IPS-18c (cell line): ENCODE measurements around the gene FBXO40.

Experiments used
- H3K4me3 ChIP-seq: 2 replicates; pipeline ENCODE4 v1.7.0; 2013; ENCODE audit warnings: low read depth, mild to moderate bottlenecking, low read length, moderate library complexity; ENCODE audit not compliant: insufficient read depth
- H3K9me3 ChIP-seq: one replicate; pipeline ENCODE4 v1.6.1; 2013; ENCODE audit warnings: mild to moderate bottlenecking, low read length, moderate library complexity; ENCODE audit not compliant: control insufficient read depth, insufficient read depth

The FBXO40 gene

DNA sequence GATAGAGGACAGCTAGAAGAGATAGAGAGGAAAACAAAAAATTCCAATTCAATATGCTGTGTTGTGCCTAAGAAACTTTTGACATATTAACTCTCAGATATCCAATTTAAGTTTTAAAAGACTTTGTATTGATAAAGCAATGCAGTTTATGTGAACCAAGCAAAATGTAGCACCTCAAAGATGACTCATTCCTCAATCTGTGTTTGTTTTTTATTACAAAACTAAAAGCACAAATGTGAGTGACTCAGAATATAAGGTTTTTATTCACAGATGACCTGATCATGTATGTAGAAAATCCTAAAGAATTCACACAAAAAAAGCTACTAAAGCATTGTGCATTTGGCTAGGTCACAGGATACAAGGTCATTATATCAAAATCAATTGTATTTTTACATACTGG is 56.5 kb downstream of the FBXO40 start:
- no peak overlapping the region for H3K4me3 ChIP-seq
- H3K9me3 ChIP-seq, result no peaks in the 10 kb centered on the region

DNA sequence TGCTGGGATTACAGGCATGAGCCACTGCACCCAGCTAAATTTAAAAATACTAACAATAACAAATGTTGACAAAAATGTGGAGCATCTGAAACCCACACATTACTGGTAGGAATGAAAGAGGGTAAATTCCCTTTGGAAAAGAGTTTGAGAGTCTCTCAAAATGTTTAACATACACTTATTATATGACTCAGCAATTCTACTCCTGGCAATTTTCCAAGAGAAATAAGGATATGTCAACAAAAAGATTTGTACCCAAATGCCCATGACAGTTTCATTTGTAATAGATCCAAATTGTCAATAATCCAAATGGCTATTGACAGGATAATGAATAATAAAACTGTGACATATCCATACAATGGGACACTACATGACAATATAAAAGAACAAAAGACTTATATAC is 58.5 kb downstream of the FBXO40 start:
- H3K9me3 ChIP-seq, result no peaks in the 10 kb centered on the region
- no peak overlapping the region for H3K4me3 ChIP-seq

DNA sequence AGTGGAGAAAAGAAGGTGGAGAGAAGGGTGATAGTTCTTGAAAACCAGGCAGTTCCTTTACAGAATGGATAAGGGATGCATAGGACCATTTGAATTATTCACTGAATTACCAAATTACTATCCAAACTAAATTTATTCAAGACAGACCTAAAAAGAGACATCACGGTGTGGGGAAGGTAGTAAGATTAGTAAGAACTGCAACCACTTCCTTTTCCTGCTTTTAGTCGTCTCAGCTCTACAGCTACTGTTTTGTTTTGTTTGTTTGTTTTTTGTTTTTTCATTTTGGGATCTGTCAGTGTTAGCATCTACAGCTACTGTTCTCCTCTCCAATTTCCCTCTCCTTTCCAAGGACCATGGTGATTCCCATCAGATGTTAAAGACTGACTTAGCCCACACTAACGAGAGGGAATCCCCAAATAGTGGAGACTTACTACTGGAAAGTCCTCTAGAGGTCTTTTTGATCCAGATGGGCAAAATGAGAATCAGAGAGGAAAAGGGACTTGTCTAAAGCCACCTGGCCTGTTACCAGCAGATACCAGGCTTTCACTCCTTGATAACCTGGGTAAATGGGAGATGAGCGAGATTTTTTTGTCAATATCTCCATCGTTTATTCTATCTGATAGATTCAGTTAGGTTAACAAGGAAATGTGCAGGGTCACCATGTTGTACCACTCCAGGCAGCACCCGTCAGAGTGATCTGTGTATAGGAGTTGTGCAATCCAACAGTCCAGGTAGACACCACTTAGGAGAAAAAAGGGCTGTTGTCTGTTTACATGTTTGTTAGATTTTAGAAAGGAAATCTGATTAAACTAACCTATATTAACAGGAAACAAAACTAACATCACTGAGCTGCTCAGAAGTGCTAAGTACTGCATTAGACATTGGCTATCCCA is 61.6 kb downstream of the FBXO40 start:
- Histone ChIP-seq H3K4me3 (no peak overlapping the region), H3K9me3 (no peaks in the 10 kb centered on the region)

DNA sequence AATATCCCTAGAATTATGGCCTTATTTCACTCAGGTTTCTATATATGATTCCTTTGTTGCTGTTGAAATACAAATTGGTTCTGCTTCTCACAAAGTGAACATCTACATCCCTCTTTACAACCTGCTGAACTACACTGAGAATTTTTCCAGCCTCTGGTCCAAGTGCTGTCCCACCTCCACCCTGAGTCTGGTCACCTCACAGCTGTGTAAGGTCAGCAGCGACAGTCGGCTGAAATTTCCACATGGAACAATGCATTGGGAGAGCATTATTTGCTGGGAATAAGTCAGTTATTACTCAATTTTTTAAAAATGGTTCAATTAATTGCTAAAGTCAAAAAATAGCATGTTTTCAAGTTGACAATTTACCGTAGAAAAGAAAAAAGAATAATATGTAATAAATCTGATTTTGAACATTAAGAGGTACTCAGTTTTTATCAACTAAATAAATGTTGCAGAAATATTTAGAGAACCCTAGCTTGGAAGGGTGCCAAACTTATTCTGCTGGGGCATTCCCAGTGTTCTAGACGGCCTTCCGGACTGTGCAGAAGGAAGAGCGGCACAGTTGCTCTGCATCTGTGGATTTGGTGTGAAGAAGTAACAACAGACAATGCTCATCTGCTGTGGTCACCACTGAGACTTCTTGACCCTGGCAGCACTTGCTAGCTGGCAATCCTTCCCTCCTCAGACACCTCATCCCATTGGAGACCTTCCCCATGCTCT is 65.7 kb downstream of the FBXO40 start:
- Histone ChIP-seq H3K9me3 (no peaks in the 10 kb centered on the region), H3K4me3 (no peak overlapping the region)

DNA sequence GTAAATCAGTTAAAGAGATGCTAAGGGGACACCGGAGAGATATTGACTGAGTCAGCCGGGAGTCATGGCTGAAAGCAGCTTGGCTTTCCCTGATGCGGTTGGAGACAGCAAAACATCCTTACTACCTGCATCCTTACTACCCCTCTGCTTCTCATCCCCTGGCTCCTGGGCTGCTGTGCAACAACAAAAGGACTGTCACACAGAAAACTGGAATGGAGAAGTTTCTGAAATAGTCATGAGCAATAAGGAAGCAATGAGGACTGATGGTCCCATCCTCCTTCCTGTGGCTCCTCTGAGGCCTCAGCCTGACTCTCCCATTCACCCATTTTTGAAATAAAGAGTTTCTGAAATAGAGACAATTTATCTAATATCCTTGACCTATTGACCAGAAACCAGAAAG is 66.4 kb downstream of the FBXO40 start:
- Histone ChIP-seq H3K9me3 (no peaks in the 10 kb centered on the region), H3K4me3 (no peak overlapping the region)

DNA sequence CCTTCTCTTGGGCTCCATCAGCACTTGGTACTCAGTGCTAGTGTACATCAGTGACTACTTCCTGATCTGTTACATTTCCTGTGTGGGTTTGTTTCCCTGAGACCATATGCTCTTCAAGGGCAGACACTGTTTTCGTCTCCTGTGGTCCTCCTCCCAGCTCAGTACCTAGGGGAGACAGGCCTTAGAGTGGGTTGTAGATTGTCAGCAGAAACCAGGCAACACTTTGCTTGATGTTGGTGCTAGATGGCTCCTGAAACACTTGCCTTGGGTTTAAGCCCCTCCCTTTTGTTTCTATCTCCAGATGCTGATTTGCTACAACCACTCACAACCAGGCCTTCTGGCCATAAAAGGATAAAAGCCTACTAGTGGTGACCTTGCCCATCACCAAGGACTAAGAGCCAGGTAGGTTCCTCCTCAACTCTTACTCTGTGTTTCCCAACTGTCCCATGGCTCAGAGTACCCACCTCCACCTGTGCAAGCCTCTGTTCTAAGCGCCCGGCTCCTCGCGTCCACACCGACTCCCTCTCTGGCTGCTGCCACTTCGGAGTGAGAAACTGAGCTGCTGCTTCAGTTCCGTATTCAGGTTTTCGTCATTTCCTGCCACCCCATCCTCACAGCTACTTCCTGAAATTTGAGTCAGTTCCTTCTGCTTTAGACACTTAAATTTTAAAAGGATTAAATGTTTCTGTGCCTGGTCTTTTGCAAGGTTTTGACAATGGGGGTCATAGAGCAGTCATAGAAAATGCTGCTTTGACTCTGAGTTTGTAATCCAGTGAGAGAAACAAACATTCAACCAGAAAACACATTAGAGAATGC is 67.4 kb downstream of the FBXO40 start, which contains the start of gene HCLS1:
TSS of gene HCLS1 (minus strand) at position 548 of the 816 bp plus-strand sequence. CDS start 2,556 bp downstream, outside the sequence.
- Histone ChIP-seq H3K9me3 (no peaks in the 10 kb centered on the region), H3K4me3 (no peak within 1 kb of the TSS)

DNA sequence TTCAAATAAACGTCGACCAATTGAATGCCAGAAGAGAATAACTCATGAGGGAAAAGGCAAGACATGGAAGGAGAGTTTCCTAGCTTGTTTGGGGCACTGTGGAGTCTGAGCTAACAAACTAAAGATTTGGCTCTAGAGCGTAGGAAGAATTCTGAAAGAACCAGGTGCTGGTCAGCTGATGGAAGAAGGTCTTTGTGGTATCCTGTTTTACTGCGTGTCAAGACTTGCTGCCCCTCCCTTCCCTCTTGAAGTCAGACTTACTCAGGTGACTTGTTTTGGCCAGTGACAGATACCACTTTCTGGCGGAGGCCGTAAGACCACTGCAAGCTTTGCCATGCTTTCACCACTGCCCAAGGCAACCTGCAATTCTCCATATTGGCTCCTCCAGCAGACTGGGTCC is 68.2 kb downstream of the FBXO40 start:
- Histone ChIP-seq H3K9me3 (no peaks in the 10 kb centered on the region), H3K4me3 (no peak overlapping the region)

DNA sequence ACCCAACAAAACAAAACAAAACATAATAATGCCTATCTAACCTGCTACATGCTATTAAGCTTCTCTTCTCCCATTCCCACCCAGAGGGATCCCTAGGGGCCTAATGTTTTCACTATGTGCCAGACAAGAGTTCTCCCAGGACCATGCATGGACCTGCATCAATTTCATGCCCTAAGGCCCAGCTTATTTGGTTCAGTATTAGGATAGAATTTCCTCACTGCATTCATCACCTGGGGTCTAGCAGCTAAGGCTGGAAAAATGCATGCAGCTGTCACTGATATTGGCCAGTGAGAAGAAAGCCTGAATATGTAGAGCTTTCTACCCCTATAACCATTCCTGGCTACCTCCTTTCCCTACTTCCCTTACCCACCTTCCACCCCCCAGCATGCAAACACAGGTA is 69.6 kb downstream of the FBXO40 start:
- Histone ChIP-seq H3K9me3 (no peaks in the 10 kb centered on the region), H3K4me3 (no peak overlapping the region)

DNA sequence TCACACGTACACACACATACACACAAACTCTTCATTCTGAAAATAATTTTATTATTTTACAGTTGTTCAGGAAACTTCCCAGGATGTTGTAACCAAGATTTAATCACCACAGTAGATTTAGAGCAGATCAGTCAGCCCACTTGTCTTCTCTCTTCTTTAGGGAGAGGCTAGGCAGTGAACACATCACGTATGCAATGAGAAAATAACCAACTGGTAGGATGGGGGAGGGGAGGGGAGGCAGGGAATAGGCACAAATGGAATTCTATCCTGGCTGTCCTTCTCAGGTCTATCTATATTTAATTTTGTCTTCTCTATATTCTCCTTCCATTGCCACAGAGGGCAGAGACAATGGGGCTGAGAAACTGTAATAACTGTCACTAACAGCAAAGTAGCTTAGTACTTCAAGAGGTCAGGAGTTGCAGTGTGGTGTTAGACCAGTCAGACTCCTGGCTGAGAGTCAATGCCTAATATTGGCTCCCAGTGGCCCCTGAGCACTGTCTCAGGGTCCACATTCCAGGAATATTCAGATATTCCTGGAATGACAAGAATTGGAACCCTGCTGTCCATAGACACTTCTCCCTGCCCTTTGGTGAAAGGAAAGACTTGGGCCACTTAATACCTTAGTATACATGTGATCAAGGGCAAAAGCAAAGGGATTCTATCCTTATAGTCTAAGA is 70.1 kb downstream of the FBXO40 start:
- Histone ChIP-seq H3K4me3 (no peak overlapping the region), H3K9me3 (no peaks in the 10 kb centered on the region)

DNA sequence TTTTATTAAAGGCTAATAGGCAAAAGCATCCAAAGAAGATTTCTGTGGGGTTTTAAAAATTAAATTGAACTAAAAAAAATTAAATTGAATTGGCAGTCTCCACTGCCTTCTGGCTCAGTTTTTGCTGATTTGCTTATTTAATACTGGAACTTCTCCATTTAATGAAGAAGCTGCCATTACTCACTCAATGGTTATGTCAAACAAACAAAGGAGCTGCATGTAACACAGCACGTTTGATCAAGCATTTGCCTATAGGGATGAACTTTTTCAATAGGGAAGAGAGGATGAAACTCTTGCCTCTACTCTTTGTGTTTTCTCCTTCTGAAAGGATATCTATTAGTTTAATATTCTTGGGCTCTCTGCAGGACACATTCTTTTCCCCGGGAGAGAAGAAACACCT is 72.3 kb downstream of the FBXO40 start:
- no peak overlapping the region for H3K4me3 ChIP-seq

DNA sequence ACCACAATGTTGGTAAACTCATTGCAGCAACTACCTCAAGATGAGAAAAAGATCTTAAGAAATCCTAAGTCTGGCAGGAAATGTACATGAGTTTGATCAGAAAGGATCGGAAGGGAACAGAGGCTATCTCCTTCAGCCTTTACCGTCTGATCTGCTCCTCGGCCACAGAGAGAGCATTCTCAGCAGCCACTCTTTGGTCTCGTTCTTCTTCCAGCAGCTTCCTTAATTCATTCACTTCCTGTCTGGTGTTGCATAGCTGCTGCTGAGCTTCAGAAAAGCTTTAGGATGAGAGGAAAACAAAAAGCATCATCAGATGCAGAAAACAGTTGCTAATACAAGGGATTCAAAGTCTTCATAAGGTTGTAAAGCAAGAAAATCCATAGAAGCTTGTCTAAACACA is 74.2 kb downstream of the FBXO40 start:
- no peak overlapping the region for H3K4me3 ChIP-seq

More for the DNA sequence above, 72.3 kb downstream of the FBXO40 start:
- H3K9me3 ChIP-seq, result no peaks in the 10 kb centered on the region

DNA sequence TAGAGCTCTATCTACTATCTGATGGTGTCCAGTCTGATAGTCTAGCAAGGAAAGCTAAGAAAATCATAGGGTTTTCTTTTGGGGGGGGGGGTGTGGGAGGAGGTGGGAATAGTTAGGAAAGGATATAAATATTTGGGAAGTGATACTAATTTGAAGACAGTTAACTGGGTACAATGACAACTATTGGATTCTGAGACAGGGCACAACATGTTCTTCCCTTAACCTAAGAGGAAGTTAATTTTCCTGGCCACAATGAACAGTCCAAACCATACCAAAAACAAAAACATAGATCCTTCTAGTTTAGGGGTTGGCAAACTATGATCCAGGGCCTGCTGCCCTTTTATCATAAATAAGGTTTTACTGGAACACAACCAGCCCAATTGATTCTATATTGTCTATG is 77.5 kb downstream of the FBXO40 start:
- H3K9me3 ChIP-seq, result no peaks in the 10 kb centered on the region
- no peak overlapping the region for H3K4me3 ChIP-seq

More for the DNA sequence above, 74.2 kb downstream of the FBXO40 start:
- H3K9me3 ChIP-seq, result no peaks in the 10 kb centered on the region

DNA sequence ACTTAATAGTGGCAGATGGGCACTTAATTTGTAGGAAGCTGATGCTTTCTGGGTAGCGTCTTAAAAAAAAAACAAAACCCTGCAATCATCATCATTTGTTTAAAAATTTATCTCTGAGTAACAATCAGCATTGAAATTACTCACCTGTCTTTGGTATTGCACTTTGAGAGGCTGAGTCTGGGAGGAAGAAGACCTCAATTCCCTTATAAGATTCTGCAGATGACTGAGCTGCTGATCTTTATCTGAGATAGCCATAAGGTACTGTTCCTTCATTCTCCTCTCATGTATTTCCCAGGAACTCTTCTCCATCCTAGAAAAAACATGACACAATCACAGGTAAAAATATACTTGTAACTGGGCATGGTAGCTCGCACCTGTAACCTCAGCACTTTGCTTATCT is 84.0 kb downstream of the FBXO40 start:
- H3K9me3 ChIP-seq, result no peaks in the 10 kb centered on the region
- H3K4me3 ChIP-seq, result no peak overlapping the region
